ENCODE results near the gene NTSR1. TPM values are rescaled to one million over a fixed set of nuclear protein-coding genes. Genes with fewer than 3 reads are reported as not detected.

The NTSR1 gene
- polyA plus RNA-seq, 1 experiment, result 0.09 TPM

GRCh38 chr20:62661647-62662046 lies 47.0 kb upstream of the NTSR1 start:
- H3K4me3 ChIP-seq (ENCODE audit: low read depth, low read length), result no peak overlapping the region

GRCh38 chr20:62662422-62662821 lies 46.2 kb upstream of the NTSR1 start:
- no peak for TF ChIP-seq CTCF (IDR thresholded peaks at IDR 0.05; ENCODE audit: low read depth, low read length)
- Histone ChIP-seq H3K4me3 (ENCODE audit: low read depth, low read length) (no peak overlapping the region), H3K27ac (ENCODE audit: low read depth, low read length) (no peak overlapping the region), H3K27me3 (ENCODE audit: control insufficient read depth, insufficient read depth, low read length) (no peaks in the 10 kb centered on the region), H3K9me3 (ENCODE audit: control insufficient read depth, insufficient read depth, low read length) (no peaks in the 10 kb centered on the region; the same call in 1 of the 2 replicates)
- ChIA-PET CTCF (interaction anchor here (1.3 kb wide), 1 partner anchor 129 kb away, joined by 3 read pairs; no protein-coding TSS in a partner anchor), POLR2A (no interaction called here)
- peak; percentile 32 for DNase-seq (ENCODE audit: low read depth, low spot score)

More at GRCh38 chr20:62661647-62662046, 47.0 kb upstream of the NTSR1 start:
- no peak for DNase-seq (ENCODE audit: low read depth, low spot score)
- Histone ChIP-seq H3K27ac (ENCODE audit: low read depth, low read length) (no peak overlapping the region), H3K9me3 (ENCODE audit: control insufficient read depth, insufficient read depth, low read length) (no peaks in the 10 kb centered on the region; the same call in 1 of the 2 replicates), H3K27me3 (ENCODE audit: control insufficient read depth, insufficient read depth, low read length) (no peaks in the 10 kb centered on the region)
- CTCF ChIA-PET, result interaction anchor here (0.8 to 1.3 kb wide), 2 partner anchors 129 to 147 kb away, joined by 3 to 4 read pairs; no protein-coding TSS in a partner anchor
- TF ChIP-seq CTCF (IDR thresholded peaks at IDR 0.05; ENCODE audit: low read depth, low read length), result no peak
- POLR2A ChIA-PET, result no interaction called here

- TF ChIP-seq CTCF (IDR thresholded peaks at IDR 0.05; ENCODE audit: low read depth, low read length), result no peak
- Histone ChIP-seq H3K27me3 (ENCODE audit: control insufficient read depth, insufficient read depth, low read length) (no peaks in the 10 kb centered on the region), H3K4me3 (ENCODE audit: low read depth, low read length) (no peak overlapping the region), H3K9me3 (ENCODE audit: control insufficient read depth, insufficient read depth, low read length) (no peaks in the 10 kb centered on the region; the same call in 1 of the 2 replicates), H3K27ac (ENCODE audit: low read depth, low read length) (no peak overlapping the region)
- ChIA-PET POLR2A (no interaction called here), CTCF (interaction anchor here (0.8 kb wide), 1 partner anchor 128 kb away, joined by 3 read pairs; no protein-coding TSS in a partner anchor)
- no peak for DNase-seq (ENCODE audit: low read depth, low spot score)
Observed at GRCh38 chr20:62663145-62664018, 45.3 kb upstream of the NTSR1 start.

- ChIA-PET CTCF (interaction anchor here (1.1 kb wide), 1 partner anchor 128 kb away, joined by 7 read pairs; no protein-coding TSS in a partner anchor), POLR2A (no interaction called here)
- no peak overlapping the region for H3K27ac ChIP-seq (ENCODE audit: low read depth, low read length)
- no peak overlapping the region for H3K4me3 ChIP-seq (ENCODE audit: low read depth, low read length)
- no peak for DNase-seq (ENCODE audit: low read depth, low spot score)
- no peaks in the 10 kb centered on the region for H3K27me3 ChIP-seq (ENCODE audit: control insufficient read depth, insufficient read depth, low read length)
- TF ChIP-seq CTCF (IDR thresholded peaks at IDR 0.05; ENCODE audit: low read depth, low read length), result no peak
- H3K9me3 ChIP-seq (ENCODE audit: control insufficient read depth, insufficient read depth, low read length), result no peaks in the 10 kb centered on the region; the same call in 1 of the 2 replicates
Observed at GRCh38 chr20:62664019-62664971, 44.3 kb upstream of the NTSR1 start.

All from AG04450 (cell line).